Ishikawa (cell line): ENCODE measurements around the gene GLYATL1.

Source experiments
- CEBPB ChIP-seq: IDR thresholded peaks from 2 replicates; pipeline ENCODE4 v1.6.1; 2012
- CREB1 ChIP-seq: IDR thresholded peaks from 2 replicates; pipeline ENCODE4 v1.6.1; 2012; ENCODE audit warnings: low read depth
- EGR1 ChIP-seq: IDR thresholded peaks from 2 replicates; pipeline ENCODE4 v1.6.1; 2012
- EP300 ChIP-seq: IDR thresholded peaks from 2 replicates; pipeline ENCODE4 v1.6.1; 2012; ENCODE audit warnings: borderline replicate concordance
- FOXM1 ChIP-seq: IDR thresholded peaks from 2 replicates; pipeline ENCODE4 v1.6.1; 2012; ENCODE audit warnings: low read depth, borderline replicate concordance
- NFIC ChIP-seq: IDR thresholded peaks from 2 replicates; pipeline ENCODE4 v1.6.1; 2012
- RAD21 ChIP-seq: IDR thresholded peaks from 2 replicates; pipeline ENCODE4 v1.6.1; 2012; ENCODE audit warnings: low read depth
- REST ChIP-seq: IDR thresholded peaks from 2 replicates; pipeline ENCODE4 v1.6.1; 2012; ENCODE audit warnings: low read depth, mild to moderate bottlenecking
- TAF1 ChIP-seq: IDR thresholded peaks from 2 replicates; pipeline ENCODE4 v1.6.1; 2012; ENCODE audit warnings: low read depth, mild to moderate bottlenecking
- TCF12 ChIP-seq: IDR thresholded peaks from 2 replicates; pipeline ENCODE4 v1.6.1; 2012; ENCODE audit warnings: low read depth
- TEAD4 ChIP-seq: IDR thresholded peaks from 2 replicates; pipeline ENCODE4 v1.6.1; 2012
- USF1 ChIP-seq: IDR thresholded peaks from 2 replicates; pipeline ENCODE4 v1.6.1; 2012
- YY1 ChIP-seq: IDR thresholded peaks from 2 replicates; pipeline ENCODE4 v1.6.1; 2012; ENCODE audit warnings: low read depth
- ZBTB7A ChIP-seq: IDR thresholded peaks from 2 replicates; pipeline ENCODE4 v1.6.1; 2012; ENCODE audit warnings: low read depth
- TF ChIP-seq, protein P1 (sequence below): IDR thresholded peaks from 2 replicates; pipeline ENCODE4 v1.6.1; 2012

Gene GLYATL1

GRCh38 chr11:58939277-58939676 is at the start of gene GLYATL1:
GLYATL1 (plus strand) TSS chr11:58939488; CDS start chr11:58947088, 7,600 bp downstream.
- TF ChIP-seq EP300 (no peak), TEAD4 (no peak), EGR1 (no peak), CREB1 (no peak), YY1 (no peak), TCF12 (no peak), RAD21 (no peak), CEBPB (no peak), TAF1 (no peak), NFIC (no peak), USF1 (no peak), ZBTB7A (no peak), FOXM1 (no peak), REST (no peak)
- TF ChIP-seq, protein P1, sequence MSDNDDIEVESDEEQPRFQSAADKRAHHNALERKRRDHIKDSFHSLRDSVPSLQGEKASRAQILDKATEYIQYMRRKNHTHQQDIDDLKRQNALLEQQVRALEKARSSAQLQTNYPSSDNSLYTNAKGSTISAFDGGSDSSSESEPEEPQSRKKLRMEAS: no peak

DNA sequence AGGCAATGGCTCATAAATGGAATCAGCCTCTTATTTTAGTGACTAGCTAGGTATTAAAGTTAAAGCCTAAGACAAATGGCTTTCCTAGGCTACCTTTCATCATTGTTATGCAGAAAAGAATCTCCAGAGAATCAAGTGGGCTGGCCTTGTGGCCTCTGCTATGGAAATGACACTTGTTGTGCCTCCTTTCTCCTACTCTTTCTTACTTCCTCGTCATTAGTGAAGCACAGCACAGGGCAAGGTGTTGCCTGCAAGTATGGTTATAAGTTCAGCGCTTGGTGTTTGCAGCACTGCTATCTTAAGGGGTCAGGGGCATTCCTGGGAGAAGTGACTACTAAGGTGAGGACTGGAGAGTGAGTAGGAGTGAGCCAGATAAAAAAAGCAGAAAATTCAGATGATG is 45.4 kb upstream of the GLYATL1 start:
- TF ChIP-seq TCF12 (no peak), CEBPB (no peak), USF1 (no peak), NFIC (no peak)

DNA sequence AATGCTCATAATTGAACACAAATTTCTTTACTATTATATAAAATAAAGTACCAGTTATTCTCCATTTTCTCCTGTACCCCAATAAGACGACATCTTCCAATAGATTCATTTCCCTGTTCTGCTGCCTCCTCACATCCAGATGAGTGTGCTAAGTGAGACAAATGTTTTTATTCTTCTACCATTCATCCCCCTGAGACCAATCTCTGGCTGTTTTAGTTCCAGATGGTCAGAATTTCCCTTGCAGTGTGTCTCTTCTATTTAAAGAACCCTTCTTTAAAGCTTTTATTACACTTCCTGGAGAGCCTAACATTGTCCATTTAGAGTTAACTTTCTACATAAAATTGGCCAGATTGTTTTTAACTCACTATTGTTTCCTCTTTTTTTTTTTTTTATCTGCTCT is 41.2 kb upstream of the GLYATL1 start:
- TF ChIP-seq USF1 (no peak), TAF1 (no peak), REST (no peak), NFIC (no peak), FOXM1 (no peak), RAD21 (no peak), YY1 (no peak), TEAD4 (no peak), EGR1 (no peak), ZBTB7A (no peak), TCF12 (no peak), CEBPB (no peak), CREB1 (no peak), EP300 (no peak)
- TF ChIP-seq, protein P1: no peak

GRCh38 chr11:58900479-58901420 is 38.5 kb upstream of the GLYATL1 start:
- TF ChIP-seq ZBTB7A (no peak), RAD21 (peak; percentile 64), YY1 (no peak), CEBPB (no peak), TCF12 (no peak)

DNA sequence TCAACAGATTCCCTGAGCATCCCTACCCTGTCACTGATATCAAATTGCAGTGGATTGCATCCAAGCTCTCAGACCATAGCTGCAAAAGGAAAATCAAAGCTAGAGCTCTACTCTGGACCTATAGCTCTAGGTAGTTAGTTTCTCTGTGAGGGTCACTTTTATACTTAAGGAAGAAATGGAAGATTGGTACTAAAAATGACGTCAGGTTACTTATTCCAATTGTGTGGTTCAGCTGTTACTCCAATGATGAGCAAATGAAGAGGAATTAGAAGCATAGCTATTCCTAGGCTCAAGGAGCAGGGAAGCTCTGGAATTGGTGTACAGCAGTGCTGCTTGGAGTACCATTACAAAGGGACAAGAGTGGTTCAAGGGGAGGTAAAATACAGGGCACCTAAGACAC is 36.4 kb upstream of the GLYATL1 start:
- TF ChIP-seq USF1 (no peak), EGR1 (no peak), FOXM1 (no peak), ZBTB7A (no peak), REST (no peak), TAF1 (no peak), CEBPB (no peak)
